B cell (primary cell): ENCODE results near the gene YES1. TPM values are rescaled to one million over a fixed set of nuclear protein-coding genes. Genes with fewer than 3 reads are reported as not detected.

ENCODE experiments used
- ATAC-seq: fragments of 200-7000 bp; cut with Tn5 transposase; one replicate; pipeline ENCODE4 v1.10.0; 2021; ENCODE audit warnings: low read depth, mild to moderate bottlenecking, moderate number of reproducible peaks, moderate library complexity
- CTCF ChIA-PET: fragments of 350-600 bp; sonication (Branson Sonifier 250); formaldehyde crosslinking; loops from one replicate; lab custom pipeline; 2021; ENCODE audit warnings: antibody characterized with exemption, inconsistent platforms; lab: Charles Lee
- POLR2A ChIA-PET: fragments of 350-600 bp; sonication (Branson Sonifier 250); formaldehyde crosslinking; loops from one replicate; lab custom pipeline; 2021; ENCODE audit warnings: antibody characterized with exemption; lab: Charles Lee
- DNase-seq: peaks from one replicate; pipeline ENCODE4 v3.0.0; 2013
- H2AFZ ChIP-seq: 2 replicates; pipeline ENCODE4 v1.6.1; 2012; ENCODE audit warnings: mild to moderate bottlenecking, low read depth, low read length; ENCODE audit not compliant: insufficient read depth, poor library complexity, severe bottlenecking
- H3K27ac ChIP-seq, 2 donors: 1 replicate in 1 of 2; 2 replicates in 1 of 2; pipeline ENCODE4 v1.5.1; 2012 to 2013; ENCODE audit warnings: low read length in 2 of 2, mild to moderate bottlenecking in 2 of 2, moderate library complexity in 1 of 2
- H3K27me3 ChIP-seq, 4 experiments: fragments of 200-600 bp in 1 of 4; sonication (generic) in 1 of 4; replicated peaks in 1 of 4; 1 replicate in 2 of 4; 2 replicates in 2 of 4; pipeline versions ENCODE4 v1.6.1 to v1.7.0; 2013 to 2016; ENCODE audit warnings: low read length in 3 of 4, mild to moderate bottlenecking in 2 of 4, mixed read lengths in 1 of 4, moderate library complexity in 1 of 4; ENCODE audit not compliant: insufficient read depth in 4 of 4, control insufficient read depth in 3 of 4; ENCODE audit errors: control extremely low read depth in 1 of 4
- H3K36me3 ChIP-seq, 2 experiments: replicated peaks in 1 of 2; 1 replicate in 1 of 2; 2 replicates in 1 of 2; pipeline versions ENCODE4 v1.6.1 to v1.7.1; 2013; ENCODE audit warnings: low read length in 1 of 2; ENCODE audit not compliant: insufficient read depth in 2 of 2, control insufficient read depth in 1 of 2; ENCODE audit errors: control extremely low read depth in 1 of 2, extremely low read depth in 1 of 2
- H3K4me1 ChIP-seq, 2 donors: fragments of 200-600 bp in 1 of 2; sonication (generic) in 1 of 2; 1 replicate in 1 of 2; 2 replicates in 1 of 2; pipeline versions ENCODE4 v1.5.1 to v1.6.1; 2013 to 2017; ENCODE audit warnings: low read length in 2 of 2; ENCODE audit not compliant: control insufficient read depth in 2 of 2, insufficient read depth in 2 of 2
- H3K4me2 ChIP-seq: replicated peaks from 2 replicates; pipeline ENCODE3; 2012; ENCODE audit warnings: mild to moderate bottlenecking, low read depth, low read length; ENCODE audit not compliant: poor library complexity, severe bottlenecking
- H3K4me3 ChIP-seq, 5 experiments: fragments of 200-600 bp in 1 of 5; sonication (generic) in 1 of 5; 1 replicate in 3 of 5; 2 replicates in 2 of 5; pipeline versions ENCODE4 v1.5.1 to v1.7.0; 2011 to 2016; ENCODE audit warnings: low read length in 4 of 5, mild to moderate bottlenecking in 4 of 5, low read depth in 2 of 5, control low read depth in 1 of 5, moderate library complexity in 1 of 5; ENCODE audit not compliant: insufficient read depth in 1 of 5; ENCODE audit errors: control extremely low read depth in 1 of 5, extremely low read depth in 1 of 5
- H3K79me2 ChIP-seq: fragments of 200-600 bp; sonication (generic); one replicate; pipeline ENCODE4 v1.6.0; 2016; ENCODE audit warnings: low read length; ENCODE audit not compliant: control insufficient read depth, insufficient read depth
- H3K9ac ChIP-seq: fragments of 200-600 bp; sonication (generic); 2 replicates; pipeline ENCODE4 v1.6.1; 2017; ENCODE audit warnings: mild to moderate bottlenecking, low read length, moderate library complexity
- H3K9me3 ChIP-seq, 3 donors: one replicate each; pipeline versions ENCODE4 v1.6.1 to v1.7.1; 2013; ENCODE audit warnings: low read length in 2 of 3; ENCODE audit not compliant: control insufficient read depth in 2 of 3, insufficient read depth in 1 of 3; ENCODE audit errors: control extremely low read depth in 1 of 3
- H4K20me1 ChIP-seq: 2 replicates; pipeline ENCODE4 v1.6.0; 2012; ENCODE audit warnings: mild to moderate bottlenecking, low read length; ENCODE audit not compliant: insufficient read depth, control insufficient read depth, poor library complexity, severe bottlenecking
- H3K27ac Mint-ChIP-seq: one replicate; pipeline ENCODE4 v1.8.0; 2021; ENCODE audit warnings: mixed read lengths
- H3K27me3 Mint-ChIP-seq: one replicate; pipeline ENCODE4 v1.8.0; 2021; ENCODE audit warnings: mixed read lengths
- H3K4me1 Mint-ChIP-seq: one replicate; pipeline ENCODE4 v1.8.0; 2021; ENCODE audit warnings: mixed read lengths
- H3K4me3 Mint-ChIP-seq: one replicate; pipeline ENCODE4 v1.8.0; 2021; ENCODE audit warnings: mixed read lengths
- H3K9me3 Mint-ChIP-seq: one replicate; pipeline ENCODE4 v1.8.0; 2022; ENCODE audit warnings: mixed read lengths; ENCODE audit not compliant: insufficient read depth
- EZH2 ChIP-seq: IDR thresholded peaks from 2 replicates; pipeline ENCODE4 v1.6.1; 2012; ENCODE audit warnings: borderline replicate concordance, low read depth, mild to moderate bottlenecking, moderate library complexity, low read length; ENCODE audit not compliant: insufficient read depth, poor library complexity, severe bottlenecking
- WGBS: methylation state at CpG from one replicate; pipeline ENCODE4 v1.1.5; 2013; ENCODE audit warnings: missing lambda C conversion rate; ENCODE audit not compliant: insufficient coverage; 5-methylcytosine and 5-hydroxymethylcytosine counted together
- intact Hi-C: fragments of 100-400 bp; cut with micrococcal nuclease; formaldehyde crosslinking; loops from one replicate; pipeline ENCODE4 v1.10.0; 2022
- polyA plus RNA-seq: library from polyadenylated mRNA; depleted of rRNA; stranded (reverse); fragments of >200 nt; gene quantifications from 2 replicates; pipeline ENCODE4 v1.2.3, GENCODE V29; 2012
- total RNA-seq, 2 donors: library from RNA; stranded (reverse); fragments of 120-200 nt in 1 of 2; gene quantifications; 1 replicate in 1 of 2; 2 replicates in 1 of 2; pipeline versions ENCODE4 v1.2.3 to v1.2.4, GENCODE V29; 2013 to 2022
- TF ChIP-seq, protein P1 (sequence below): fragments of 200-600 bp; IDR thresholded peaks from one replicate; pipeline ENCODE4 v1.8.0; 2022; ENCODE audit warnings: antibody characterized with exemption, mild to moderate bottlenecking

Gene YES1
- total and polyA plus RNA-seq, 2 donors (not counting 1 experiment from before 2014, with no cell fraction given), result 0.30 TPM; not detected in 1

DNA sequence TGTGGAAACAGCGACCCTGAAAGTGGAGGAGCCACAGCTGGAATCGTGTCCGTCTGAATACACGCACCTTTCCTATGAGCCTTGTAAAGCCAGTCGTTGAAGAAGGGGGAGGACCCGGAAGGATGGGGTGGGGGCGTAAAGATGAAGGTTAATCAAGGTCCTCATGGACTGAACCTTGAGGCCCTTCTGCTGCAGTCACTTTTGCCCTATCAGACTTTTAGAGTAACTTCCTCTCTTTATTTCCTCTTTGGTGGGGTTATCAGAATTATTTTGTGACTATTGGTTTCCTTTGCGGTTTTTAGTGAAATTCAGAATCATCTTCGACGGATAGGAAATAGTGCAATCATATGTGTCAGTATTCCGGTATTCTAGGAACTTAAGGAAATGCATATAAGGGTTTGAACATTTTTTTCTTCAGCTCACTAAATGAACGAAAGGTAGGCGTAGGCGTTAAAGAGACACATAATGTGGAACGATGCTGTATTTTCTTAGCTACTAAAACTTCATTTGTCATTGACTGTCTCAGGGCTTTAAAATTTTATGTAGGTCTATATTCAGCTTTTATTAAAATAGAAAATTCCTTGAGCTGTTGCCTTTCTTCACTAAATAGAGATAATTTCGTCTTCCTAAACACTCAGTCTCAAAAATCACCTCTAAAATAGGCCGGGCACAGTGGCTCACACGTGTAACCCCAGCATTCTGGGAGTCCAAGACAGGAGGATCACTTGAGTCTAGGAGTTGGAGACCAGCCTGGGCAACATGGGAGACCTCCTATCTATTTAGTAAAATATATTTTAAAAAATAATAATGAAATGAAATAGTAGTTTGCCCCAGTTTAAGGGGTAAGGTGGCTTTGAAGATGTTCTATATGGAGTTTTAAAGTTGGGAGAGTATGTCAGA lies 1.4 kb upstream of the YES1 start:
- Mint-ChIP-seq H3K4me1 (peaks cover 23% of the 10 kb centered on the region), H3K4me3 (peak overlapping the region; percentile 86), H3K27me3 (peaks cover 71% of the 10 kb centered on the region), H3K9me3 (peaks cover 3% of the 10 kb centered on the region), H3K27ac (peak overlapping the region; percentile 58)
- DNase-seq (no peak), ATAC-seq (peak; percentile 50)
- Histone ChIP-seq H3K4me2 (peak overlapping the region; percentile 68), H3K9me3 (peaks cover 2 to 24% (median 9%) of the 10 kb centered on the region in 3 donors), H3K79me2 (no peaks in the 10 kb centered on the region), H3K36me3 (no peaks in the 10 kb centered on the region), H4K20me1 (no peaks in the 10 kb centered on the region), H3K27ac (peak overlapping the region in 1 of 2 donors; percentile 35), H3K9ac (no peak overlapping the region), H3K4me1 (peaks cover 23 to 29% of the 10 kb centered on the region in 2 donors), H3K27me3 (peaks cover 3 to 63% (median 53%) of the 10 kb centered on the region in 4 experiments), H2AFZ (no peak overlapping the region), H3K4me3 (peak overlapping the region in 1 of 5 experiments; percentile 20)
- TF ChIP-seq, protein P1, sequence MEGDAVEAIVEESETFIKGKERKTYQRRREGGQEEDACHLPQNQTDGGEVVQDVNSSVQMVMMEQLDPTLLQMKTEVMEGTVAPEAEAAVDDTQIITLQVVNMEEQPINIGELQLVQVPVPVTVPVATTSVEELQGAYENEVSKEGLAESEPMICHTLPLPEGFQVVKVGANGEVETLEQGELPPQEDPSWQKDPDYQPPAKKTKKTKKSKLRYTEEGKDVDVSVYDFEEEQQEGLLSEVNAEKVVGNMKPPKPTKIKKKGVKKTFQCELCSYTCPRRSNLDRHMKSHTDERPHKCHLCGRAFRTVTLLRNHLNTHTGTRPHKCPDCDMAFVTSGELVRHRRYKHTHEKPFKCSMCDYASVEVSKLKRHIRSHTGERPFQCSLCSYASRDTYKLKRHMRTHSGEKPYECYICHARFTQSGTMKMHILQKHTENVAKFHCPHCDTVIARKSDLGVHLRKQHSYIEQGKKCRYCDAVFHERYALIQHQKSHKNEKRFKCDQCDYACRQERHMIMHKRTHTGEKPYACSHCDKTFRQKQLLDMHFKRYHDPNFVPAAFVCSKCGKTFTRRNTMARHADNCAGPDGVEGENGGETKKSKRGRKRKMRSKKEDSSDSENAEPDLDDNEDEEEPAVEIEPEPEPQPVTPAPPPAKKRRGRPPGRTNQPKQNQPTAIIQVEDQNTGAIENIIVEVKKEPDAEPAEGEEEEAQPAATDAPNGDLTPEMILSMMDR, result no peak
- TF ChIP-seq EZH2, result no peak
- WGBS, result 0% methylated on average over 6 of the region's 18 CpGs
- intact Hi-C loops, result no loop called here
- ChIA-PET CTCF (no interaction called here), POLR2A (no interaction called here)
